Femur (tissue), 1 donor: Measurements from ENCODE around the gene ELANE.
"Not testable (repeated sequence)": the region's sequence is repeated elsewhere in the genome, so short reads cannot be mapped to it uniquely, and the experiment has no call there.

Experiments
- DNase-seq: peaks from one replicate; pipeline ENCODE4 v3.0.0-alpha.2; 2017

ELANE gene

DNA sequence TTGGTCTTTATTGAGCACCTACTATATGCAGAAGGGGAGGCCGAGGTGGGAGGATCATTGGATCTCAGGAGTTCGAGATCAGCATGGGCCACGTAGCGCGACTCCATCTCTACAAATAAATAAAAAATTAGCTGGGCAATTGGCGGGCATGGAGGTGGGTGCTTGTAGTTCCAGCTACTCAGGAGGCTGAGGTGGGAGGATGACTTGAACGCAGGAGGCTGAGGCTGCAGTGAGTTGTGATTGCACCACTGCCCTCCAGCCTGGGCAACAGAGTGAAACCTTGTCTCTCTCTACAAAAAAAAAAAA lies 11.2 kb downstream of the ELANE start:
- DNase-seq = no peak

DNA sequence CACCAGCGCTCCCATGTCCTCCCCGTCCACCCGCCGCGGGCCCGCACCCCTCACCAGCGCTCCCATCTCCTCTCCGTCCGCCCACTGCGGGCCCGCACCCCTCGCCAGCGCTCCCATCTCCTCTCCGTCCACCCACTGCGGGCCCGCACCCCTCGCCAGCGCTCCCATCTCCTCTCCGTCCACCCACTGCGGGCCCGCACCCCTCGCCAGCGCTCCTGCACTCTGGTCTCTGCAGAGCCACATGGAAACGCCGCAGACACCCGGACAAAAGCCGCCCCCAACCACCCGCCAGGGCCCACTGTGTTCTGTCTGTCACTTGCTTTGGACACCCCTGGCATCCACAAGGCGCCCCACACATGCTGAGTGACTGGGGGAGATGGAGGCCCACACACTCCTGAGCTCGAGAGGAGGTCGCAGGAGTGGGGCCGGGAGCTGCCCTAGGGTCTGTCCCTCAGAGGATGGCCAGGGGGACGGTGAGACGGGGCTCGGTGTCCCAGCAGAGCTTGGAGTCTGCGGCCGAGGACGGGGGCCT lies 14.7 kb downstream of the ELANE start:
- DNase-seq = no peak

DNA sequence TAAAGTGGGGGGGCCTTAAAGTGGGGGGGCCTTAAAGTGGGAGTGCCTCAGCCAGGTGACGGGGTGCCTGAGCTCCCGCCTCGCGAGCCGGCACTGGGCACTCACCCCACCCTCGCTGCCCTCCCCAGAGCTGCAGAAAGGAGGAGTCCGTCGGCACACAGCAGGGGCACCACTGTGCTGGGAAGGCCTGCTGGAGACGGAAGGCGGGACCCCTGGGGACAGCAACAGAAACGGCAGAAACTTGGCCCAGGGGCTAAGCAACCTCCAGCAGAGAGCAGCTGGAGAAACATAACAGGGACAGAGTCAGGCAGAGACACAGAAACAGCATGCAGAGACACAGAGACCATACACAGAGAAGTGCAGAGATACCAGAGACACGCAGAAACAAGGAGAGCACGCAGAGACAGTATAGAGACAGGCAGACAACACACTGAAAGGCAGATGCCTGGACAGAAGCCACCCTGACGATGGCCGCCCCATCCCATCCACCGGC lies 15.2 kb downstream of the ELANE start:
- no peak for DNase-seq

DNA sequence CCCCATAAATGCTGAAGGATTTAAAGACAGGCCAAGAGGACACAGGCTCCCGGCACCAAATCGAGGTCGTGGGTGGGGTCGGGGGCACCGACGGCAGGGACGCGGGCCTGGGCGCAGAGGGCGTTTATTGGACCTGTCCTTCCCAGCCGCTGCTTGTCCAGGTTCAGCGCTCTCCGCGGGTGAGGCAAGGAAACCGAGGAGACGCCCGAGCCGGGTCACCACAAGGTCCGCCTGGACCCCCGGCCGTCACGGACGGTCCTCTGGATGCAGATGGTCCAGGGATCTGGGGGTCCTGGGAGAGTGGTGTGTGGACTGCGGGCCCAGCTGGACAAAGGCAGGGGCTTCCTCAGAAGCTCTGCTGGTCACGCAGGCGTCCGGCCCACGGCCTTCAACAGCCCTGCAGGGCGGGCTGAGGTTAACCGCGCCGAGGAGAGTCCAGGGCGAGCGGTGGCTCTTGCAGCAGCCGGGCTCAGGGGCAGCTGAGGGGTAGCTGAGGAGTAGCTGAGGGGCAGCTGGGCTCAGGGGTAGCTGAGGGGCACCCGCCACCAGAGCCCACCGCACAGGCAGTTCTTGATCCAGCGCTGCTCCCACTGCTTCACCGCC lies 15.9 kb downstream of the ELANE start:
- no peak for DNase-seq

DNA sequence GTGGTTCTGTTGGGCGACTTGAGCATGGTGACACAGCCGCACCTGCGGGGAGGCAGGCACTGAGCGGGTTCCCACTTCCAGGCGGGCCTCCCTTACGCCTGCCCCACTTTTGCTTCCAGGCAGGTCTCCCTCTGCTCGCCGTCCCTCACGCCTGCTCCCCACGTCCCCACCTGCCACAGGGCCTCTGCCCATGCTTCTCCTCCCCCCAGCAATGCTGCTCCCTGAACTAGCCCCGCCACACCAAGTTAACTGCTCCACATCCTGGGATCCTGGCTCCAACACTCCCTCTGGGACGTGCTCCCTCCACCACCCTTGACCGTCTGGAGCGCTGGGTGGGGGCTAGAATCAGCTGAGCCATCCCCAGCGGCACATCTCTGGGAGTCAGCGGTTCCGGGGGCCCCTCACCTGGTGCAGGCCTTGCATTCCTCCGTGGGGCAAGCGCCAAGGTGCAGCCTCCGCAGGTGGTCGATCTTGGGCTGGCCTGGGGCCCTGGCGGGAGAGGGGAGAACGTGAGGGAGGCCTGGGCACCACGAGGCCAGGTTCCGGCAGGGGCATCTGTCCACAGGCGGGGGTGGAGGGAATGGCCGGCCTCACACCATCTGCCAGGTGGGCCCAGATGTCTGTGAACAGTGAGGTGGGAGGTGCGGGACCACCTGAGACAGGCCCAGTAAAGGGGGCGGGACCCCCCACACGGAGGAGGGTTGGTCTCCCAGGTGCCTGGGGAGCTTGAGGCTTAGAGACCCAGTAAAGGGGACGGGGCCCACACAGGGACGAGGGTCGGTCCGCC lies 16.5 kb downstream of the ELANE start:
- no peak for DNase-seq

DNA sequence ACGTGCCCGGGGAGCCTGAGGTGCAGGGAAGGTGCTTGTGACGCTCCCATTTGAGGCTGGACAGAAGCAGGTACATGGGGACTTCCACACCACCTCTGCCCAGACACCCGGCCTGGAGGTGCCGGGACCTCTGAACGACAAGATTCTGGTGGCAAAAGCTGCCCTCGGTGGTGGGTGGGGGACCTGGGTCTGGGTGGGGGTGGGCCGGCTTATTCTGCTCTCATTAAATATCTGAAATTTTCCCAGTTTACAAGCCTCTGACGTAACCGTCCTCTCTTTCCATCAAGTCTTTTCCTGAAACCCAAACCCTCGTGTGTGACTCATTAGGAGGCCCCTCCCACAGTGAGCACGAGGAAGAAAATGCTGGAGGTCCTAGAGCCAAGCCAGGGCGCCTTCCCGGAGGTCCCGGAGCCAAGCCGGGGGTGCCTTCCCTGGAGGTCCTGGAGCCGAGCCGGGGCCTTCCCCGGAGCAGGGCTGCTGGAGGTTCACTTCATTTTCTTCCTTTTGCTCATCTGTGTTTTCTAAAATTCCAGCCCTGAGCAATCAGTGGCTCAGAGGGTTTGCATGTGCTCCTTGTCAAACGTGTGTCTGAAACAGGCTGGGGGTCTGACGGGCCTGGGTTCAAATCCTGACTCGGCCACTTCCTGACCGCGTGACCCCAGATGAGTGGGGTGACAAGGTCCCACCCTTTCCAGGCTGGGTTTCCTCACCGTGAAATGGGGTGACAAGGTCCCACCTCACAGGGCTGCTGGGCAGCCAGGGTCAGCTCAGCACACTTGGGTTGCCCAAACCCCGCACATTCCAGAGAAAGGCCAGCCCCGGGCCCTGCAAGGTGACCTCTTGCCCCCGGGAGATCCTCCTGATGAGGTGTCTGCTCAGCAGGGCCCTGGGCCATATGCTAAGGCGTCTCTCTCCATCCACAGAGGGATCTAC lies 17.4 kb downstream of the ELANE start:
- peak; percentile 79 for DNase-seq

DNA sequence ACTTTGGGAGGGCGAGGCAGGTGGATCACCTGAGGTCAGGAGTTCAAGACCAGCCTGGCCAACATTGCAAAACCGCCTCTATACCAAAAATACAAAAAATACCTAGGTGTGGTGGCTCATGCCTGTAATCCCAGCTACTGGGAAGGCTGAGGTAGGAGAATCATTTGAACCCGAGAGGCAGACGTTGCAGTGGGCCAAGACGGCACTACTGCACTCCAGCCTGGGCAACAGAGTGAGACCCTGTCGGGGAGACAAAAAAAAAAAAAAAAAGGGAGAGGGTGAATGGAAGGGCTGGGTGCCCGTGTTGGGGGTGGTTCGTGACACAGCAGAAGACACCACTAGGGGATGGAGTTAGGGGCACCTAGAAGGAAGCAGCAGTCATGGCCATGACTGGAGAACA lies 18.2 kb downstream of the ELANE start:
- no peak for DNase-seq

DNA sequence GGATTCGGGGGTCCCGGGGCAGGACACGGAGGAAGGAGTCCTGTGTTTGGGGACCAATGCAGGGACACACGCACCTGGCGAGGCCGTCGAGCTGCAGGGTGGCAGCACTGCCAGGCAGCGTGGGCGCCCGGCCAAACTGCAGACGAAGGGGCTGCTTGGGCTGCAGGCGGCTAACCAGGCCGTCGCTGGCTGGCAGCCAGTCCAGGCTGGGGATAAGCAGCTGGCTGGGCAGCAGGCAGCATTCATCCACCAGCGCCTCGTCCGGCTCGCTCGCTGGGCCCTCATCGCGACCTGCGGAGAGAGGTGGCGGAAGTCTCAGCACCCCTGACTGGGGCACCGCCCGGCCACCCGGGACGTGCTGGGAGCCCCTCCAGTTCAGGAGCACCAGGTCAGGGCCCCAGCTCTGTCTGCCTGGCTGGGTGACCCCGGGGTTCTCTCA lies 18.9 kb downstream of the ELANE start:
- peak; percentile 76 for DNase-seq

DNA sequence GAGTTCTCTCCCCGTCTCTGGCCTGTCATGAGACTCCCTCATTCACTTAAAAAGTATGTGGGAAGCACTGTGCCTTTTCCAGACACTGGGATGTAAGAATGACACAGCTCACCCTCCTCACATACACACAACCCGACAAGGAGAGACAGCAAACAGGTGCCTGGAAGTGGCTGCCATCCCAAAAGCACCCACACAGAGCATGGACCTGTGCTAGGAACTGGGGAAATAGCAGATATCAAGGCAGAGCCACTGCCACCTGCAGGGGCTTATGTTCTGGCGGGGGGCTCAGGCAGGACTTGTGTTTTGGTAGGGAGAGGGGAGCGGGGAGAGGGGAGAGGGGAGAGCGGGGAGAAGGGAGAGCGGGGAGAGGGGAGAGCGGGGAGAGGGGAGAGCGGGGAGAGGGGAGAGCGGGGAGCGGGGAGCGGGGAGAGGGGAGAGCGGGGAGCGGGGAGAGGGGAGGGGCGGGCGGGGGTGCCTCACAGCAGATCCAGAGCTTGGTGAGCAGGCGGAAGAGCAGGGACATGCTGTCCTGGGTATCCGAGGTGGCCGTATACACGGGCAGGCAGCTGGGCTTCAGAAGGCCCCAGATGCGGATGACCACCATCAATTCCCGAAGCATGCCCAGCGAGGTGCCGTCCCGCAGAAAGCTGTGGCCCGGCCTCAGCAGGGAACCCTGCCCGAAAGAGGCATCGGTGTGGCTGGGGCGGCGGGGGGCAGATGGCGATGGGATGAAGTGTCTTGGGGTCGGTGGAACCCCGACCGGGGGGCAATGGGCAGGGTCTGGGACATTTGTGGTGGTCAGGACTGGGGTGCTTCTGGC lies 19.6 kb downstream of the ELANE start:
- no peak for DNase-seq

DNA sequence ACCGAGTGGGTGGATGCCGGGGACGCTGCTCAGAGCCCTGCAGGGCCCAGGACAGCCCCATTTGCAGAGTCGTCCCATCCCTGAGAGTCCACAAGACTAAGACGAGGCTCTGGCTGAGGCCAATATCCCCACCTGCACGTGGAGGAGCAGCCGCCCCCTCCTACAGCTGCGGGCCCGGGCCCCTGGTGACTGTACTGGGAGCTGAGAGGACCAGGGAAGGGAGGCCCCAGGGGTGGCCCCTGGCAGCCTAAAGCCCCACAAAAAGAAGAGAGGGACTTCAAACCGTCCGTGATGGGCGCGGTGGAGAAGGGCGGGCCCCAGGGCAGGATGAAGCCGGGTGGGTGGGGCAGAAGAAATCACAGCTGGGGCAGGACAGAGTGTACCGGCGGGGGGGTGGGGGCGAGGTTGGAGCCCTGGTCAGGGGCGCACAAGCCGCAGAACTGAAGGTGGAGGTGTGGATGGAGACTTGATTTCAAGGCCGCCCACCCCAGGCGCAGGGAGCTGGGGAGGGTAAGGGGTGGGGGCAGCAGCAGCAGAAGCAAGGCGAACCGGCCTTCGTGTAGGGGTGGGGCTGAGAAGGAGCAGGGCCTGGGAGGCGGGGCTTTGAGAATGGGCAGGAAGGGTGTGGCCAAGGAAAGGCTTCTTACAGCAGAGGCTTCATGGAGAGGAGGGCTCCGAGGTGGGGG lies 20.3 kb downstream of the ELANE start:
- DNase-seq = no peak

DNA sequence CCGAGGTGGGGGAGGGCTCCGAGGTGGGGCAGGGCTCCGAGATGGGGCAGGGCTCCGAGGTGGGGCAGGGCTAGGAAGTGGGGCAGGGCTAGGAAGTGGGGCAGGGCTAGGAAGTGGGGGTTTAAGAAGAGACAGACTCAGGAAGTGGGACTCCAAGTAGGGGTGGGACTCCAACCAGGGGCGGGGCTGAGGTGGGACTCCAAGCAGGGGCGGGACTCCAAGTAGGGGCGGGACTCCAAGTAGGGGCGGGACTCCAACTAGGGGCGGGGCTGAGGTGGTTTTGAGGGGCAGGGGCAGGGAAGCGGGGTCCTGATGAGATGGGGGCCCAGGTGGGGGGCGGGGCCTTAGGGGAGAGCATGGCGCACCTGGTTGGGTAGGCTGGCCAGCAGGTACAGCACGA lies 21.0 kb downstream of the ELANE start:
- DNase-seq = peak; percentile 61

DNA sequence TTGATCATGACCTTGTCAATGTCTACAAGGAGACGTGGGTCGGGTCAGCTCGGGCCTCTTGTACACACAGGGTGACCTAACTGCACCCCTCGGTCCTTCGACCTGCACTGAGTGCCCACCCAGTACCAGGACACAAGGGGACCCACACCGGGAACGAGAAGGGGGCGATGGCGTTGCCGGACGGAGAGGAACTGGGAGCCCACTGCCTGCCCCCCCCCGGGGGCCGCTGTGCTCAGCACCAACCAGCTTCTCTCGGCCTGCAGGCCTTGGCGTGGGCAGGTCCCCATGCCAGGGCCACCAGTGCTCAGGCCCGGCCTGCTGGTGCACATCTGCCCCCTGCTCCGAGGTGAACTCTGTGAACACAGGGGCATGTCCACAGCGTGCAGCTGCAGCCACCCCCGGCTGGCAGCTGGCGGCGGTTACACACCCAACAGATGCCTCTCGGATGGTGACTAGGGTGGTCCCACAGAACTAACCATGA lies 21.5 kb downstream of the ELANE start:
- DNase-seq = no peak

DNA sequence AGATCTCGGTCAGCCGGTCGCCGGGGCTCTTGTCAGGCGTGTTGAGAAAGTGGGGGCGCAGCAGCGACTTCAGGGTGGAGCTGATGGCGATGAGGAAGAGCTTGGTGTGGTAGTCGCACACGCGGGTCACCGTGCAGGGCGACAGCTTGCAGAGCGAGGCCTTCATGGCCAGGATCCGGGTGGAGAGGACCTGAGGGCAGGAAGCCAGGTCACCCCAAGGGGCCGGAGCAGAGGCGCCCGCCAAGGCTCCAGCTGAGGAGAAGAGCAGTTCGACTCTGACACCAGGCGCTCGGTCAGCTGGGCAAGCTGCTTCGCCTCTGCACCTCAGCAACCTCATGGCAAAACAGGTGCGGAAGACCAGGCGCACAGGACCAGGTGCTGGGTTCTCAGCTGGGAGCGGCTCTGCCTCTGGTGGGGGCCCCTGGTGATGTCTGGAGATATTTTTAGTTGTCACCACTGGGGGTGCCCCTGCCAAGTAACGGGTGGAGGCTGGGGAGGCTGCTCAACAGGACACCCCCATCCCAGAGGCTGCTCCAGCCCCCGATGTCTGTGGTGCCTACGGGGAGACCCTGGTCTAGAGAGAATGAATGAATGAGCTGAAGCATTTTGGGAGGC lies 23.3 kb downstream of the ELANE start:
- no peak for DNase-seq

DNA sequence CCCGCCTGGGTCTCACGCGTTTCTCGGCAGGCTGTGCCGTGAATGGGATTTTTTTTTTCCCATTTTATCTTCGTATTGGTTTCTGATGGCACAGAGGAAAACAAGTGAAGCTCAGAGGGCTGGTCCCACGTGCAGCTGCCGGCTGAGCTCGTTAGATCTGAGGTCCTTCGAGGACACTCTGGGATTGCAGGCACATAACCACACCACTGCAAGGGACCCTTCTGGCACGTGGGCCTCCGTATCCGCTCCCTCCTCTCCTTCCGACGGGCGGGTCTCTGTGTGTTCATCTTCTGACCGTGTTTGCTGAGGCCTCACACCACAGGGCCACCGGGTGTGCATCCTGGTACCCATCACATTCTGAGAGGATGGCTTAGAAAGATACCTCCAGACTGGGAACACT lies 24.0 kb downstream of the ELANE start:
- no peak for DNase-seq

DNA sequence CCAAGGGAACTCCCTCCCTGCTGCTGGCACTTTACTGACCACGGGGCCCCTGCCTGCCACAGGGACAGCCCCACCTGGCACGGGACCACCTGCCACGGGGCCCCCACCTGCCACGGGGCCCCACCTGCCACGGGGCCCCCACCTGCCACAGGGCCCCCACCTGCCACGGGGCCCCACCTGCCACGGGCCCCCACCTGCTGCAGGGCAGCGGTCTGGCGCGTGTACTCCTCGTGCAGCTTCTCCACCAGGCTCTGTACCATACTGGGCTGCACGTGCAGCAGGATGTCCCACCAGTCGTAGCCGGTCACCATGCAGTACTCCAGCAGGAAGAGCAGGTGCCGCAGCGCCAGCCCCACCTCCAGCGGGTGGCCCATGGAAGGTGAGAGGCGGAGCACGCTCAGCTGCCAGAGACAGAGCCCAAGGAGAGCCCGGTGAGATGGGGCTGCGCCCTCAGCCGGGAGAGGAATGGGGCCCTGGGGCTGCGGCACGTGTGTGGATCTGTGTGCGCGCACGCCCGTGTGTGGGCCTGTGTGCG lies 24.7 kb downstream of the ELANE start:
- no peak for DNase-seq

DNA sequence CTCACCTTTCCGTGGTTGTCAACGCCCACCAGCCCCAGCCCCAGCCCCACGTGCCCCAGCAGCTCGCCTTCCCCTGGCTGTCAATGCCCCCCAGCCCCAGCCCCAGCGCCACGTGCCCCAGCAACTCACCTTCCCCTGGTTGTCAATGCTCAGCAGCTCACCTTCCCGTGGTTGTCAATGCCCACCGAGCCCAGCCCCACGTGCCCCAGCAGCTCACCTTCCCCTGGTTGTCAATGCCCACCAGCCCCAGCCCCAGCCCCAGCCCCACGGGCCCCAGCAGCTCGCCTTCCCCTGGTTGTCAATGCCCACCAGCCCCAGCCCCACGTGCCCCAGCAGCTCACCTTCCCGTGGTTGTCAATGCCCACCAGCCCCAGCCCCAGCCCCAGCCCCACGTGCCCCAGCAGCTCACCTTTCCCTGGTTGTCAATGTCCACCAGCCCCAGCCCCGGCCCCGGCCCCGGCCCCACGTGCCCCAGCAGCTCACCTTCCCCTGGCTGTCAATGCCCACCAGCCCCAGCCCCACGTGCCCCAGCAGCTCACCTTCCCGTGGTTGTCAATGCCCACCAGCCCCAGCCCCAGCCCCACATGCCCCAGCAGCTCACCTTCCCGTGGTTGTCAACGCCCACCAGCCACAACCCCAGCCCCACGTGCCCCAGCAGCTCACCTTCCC lies 26.0 kb downstream of the ELANE start:
- DNase-seq = not testable (repeated sequence)

DNA sequence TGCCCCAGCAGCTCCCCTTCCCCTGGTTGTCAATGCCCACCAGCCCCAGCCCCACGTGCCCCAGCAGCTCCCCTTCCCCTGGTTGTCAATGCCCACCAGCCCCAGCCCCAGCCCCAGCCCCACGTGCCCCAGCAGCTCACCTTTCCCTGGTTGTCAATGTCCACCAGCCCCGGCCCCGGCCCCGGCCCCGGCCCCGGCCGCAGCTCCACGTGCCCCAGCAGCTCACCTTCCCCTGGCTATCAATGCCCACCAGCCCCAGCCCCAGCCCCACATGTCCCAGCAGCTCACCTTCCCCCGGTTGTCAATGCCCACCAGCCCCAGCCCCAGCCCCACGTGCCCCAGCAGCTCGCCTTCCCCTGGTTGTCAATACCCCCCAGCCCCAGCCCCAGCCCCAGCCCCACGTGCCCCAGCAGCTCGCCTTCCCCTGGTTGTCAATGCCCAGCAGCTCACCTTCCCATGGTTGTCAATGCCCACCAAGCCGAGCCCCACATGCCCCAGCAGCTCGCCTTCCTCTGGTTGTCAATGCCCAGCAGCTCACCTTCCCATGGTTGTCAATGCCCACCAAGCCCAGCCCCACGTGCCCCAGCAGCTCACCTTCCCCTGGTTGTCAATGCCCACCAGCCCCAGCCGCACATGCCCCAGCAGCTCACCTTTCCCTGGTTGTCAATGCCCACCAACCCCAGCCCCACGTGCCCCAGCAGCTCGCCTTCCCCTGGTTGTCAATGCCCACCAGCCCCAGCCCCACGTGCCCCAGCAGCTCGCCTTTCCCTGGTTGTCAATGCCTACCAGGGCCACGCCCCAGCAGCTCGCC lies 26.9 kb downstream of the ELANE start:
- DNase-seq = not testable (repeated sequence)

DNA sequence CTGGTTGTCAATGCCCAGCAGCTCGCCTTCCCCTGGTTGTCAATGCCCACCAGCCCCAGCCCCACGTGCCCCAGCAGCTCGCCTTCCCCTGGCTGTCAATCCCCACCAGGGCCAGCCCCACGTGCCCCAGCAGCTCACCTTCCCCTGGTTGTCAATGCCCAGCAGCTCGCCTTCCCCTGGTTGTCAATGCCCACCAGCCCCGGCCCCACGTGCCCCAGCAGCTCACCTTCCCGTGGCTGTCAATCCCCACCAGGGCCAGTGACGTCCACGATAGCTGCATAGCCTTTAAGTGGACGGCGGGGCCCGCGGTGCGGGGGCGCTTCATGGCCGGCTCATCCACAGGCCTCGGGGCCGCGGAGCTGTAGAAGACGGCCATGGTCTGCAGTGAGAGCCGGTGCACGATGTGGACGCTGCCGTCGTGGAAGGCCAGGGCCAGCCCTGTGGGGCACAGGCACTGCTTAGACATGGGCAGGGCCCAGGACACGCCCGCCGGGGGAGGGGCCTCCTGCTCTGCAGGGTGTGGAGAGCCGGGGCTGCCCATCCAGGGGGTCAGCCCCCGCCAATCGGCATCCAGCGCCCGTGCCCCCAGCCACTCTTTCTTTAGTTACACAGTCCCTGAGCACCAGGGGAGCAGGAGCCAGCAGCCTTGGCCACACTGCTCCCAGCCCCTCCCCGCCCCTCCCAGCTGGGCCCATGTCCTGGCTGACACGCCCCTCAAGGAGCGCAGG lies 27.8 kb downstream of the ELANE start:
- DNase-seq = no peak
